HG03565 (cell line): ENCODE results near the gene FUBP1.
"Not testable (repeated sequence)": the region's sequence is repeated elsewhere in the genome, so short reads cannot be mapped to it uniquely, and the experiment has no call there.

Experiments
- ATAC-seq: cut with Tn5 transposase; IDR thresholded peaks from one replicate; pipeline ENCODE4 v1.9.1; 2021; ENCODE audit warnings: mild to moderate bottlenecking, moderate library complexity; ENCODE audit not compliant: unreplicated experiment

FUBP1 gene

DNA sequence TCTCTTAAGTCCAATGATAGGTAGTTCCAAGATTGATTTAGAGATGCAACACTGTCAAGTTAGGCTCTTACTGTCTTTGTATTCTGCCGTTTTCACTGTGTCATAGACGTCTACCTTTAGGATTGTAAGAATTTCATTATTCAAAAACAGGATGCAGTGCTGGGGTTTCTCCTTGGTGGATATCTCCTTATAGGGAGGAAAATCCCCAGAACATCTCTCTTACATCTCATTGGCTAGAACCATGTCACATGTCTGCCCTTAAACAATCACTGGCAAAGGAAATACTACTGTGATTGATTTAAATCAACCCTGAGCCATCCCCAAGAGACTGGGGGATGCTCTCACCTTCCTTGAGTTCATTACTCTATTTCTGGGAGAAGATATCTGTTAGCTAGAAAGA lies 10.9 kb upstream of the FUBP1 start:
- no peak for ATAC-seq

DNA sequence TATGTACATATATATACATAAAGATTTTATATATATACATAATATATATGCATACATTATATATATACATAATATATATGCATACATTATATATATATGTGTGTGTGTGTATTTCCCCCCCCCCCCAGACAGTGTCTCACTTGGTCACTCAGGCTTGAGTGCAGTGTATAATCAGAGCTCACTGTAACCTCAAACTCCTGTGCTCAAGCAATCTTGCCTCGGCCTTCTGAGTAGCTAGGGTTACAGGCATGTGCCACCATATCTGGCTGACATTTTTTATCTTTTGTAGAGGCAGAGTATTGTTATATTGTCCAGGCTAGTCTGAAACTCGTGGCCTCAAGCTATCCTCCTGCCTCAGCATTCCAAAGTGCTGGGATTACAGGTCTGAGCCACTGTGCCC lies 9.0 kb upstream of the FUBP1 start:
- ATAC-seq: no peak

DNA sequence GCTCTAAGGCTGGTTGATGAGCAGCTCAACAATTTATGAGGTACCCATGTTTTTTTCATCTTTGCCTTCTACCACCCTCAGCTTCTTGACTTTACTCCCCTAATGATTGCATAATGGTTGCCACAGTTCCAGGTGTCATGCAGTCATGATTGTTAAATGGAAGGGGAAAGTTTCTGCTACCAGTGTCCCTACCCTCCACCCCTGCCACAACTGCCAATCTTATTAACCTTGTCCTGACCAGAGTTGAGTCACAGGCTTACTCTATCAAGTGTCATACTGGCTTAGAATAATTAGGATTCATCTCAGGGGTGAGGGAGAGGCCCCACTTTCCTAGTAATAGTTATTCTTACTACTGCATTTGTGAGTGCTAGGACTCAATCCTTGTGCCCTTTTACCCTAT lies 7.9 kb upstream of the FUBP1 start:
- ATAC-seq: no peak

DNA sequence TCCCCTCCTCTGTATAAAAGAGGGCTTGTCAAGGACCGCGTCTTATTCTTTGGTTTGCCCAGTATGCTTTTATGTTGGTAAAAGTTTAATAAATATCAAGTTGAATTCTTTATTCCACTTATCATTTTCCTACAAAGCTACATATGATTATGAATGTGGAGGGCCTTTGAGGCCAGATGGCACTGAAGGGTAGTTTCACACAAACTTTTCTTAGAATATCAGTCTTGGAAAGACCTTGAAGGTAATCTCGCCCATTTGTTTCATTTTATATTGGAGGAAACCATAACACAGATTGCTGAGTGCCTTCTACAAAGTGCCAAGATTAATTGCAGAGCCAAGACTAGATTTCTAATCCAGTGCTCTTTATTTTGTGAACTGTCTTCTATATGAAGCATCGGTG lies 5.8 kb upstream of the FUBP1 start:
- no peak for ATAC-seq

DNA sequence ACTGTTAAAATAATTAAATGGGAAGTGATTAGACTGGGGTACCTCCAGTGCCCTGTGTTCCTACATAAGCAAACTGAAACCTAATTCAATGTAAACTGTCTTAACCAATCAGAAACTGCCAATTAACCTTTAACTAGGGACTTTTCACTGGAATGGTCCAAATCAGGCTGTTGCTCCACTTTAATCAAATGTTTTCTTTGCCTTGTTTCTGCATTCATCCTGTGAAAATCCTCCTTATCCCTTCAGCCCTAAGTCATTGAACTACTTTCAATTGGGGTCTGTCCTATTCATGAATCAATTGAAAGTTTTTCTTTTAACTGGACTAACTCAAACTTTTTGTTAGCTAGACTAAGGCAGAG lies 5.1 kb upstream of the FUBP1 start:
- ATAC-seq: no peak

DNA sequence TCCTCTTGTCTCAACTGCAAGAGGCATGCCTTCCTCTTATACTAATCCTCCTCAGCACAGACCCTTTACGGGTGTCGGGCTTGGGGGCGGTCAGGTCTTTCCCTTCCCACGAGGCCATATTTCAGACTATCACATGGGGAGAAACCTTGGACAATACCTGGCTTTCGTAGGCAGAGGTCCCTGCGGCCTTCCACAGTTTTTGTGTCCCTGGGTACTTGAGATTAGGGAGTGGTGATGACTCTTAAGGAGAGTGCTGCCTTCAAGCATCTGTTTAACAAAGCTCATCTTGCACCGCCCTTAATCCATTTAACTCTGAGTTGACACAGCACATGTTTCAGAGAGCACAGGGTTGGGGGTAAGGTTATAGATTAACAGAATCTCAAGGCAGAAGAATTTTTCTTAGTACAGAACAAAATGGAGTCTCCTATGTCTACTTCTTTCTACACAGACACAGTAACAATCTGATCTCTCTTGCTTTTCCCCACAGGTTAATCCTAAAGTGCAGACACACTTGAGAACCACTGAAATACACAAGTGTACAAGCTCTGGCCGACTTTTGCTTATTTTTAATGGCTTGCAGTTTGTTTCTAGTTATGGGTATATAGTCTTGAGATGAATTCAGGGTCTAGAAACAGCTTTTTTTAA lies 4.6 kb upstream of the FUBP1 start:
- not testable (repeated sequence) for ATAC-seq

DNA sequence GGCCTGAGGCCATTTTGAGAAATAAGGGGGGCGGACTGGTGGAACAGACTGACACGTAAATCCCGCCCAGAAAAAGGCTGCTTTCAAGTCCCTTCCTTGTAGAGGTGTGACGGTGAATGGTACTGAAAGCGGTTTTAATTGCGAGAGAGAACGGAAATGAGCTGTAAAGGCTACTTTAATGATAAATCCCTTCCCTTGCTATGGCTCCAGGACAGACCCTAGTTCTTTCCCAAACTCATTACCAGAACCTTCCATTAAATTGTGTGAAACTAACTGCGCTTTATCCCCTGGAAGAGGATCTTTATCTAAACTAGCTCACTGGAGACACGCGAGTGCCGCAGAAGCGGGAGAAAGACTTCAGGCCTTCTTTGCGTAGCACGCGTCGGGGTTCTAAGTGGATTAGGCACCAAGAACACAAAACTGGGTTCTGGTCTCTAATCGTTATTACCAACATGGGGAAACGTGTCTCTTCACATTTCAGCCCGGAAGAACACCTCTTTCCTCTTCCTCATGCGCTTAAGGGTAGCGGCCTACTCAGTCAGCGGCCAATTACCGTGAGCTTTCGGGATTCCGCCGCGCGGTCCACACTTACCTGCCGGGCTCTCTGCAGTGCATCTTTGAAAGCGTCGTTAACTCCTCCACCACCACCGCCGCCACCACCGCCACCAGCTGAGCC lies 441 bp downstream of the FUBP1 start:
- ATAC-seq: peak; percentile 61

DNA sequence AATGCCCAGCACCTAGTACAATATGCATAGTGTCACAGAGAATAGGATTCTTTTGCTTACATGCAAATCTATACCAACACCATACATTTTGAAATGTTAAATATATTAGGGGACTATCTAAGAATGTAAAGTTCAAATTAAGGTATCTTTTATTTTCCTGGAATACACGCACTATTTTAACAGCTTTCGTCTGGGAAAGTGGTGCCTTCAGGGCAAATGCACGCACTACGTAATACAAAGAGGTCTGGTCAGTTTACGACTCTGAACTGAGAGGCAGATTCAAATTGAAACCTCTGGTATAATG lies 931 bp downstream of the FUBP1 start:
- ATAC-seq: no peak

DNA sequence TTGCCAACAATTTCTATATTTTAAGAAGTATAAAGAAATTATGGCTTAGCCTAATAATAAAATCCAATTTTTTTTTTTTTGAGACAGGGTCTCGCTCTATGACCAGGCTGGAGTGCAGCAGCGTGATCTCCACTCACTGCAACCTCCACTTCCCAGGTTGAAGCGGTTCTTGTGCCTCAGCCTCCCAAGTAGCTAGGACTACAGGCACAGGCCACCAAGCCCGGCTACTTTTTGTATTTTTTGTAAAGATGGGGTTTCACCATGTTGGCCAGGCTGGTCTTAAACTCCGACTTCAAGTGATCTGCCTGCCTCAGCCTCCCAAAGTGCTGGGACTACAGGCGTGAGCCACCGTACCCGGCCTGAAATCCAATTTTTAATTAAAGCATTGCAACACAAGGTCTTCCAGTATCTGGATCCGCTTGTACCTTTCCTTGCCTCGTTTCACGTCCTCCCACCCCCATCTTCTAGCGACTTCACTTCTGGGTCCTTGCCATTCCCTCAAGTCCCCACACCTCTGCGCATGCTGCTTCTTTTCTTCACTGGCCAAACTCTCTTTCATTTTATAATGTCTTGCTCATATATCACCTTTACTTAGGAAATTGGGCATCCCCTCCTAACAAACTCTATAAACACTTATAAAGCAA lies 2.3 kb downstream of the FUBP1 start:
- no peak for ATAC-seq

DNA sequence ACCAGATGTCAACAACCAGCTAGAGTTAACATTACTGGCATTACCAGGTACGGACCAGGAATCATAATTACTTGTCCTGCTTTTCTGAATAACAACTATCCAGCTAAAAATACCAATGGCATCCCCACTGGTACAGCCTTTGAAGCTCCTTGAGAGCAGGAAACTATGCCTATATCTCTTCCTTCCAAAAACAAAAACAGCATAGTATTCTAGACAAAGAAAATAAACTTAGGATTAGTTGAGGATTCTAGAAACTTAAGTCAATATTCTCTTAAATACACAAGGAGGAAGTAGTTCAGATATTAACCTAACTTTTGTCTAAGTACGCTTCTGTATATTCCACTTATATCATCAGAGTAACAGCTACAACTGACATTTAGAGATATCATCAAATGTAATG lies 3.0 kb downstream of the FUBP1 start:
- no peak for ATAC-seq

DNA sequence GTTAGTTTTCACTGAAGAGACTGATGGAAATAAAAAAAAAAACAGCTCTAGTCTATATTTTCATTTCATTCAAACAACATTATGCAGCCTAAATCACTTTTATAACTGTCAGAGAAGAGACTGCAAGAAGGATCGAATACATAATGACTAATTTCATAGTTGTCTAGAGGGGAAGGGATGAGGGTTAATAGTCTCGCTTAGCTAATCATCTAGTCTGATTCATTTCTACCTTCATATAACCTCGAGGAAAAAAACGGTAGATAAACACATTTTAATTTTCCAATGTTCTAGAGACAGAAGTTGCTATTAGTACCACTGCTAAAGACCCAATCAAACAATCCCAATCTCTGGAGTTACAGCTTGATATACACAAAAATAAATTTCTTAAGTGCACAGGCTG lies 3.5 kb downstream of the FUBP1 start:
- no peak for ATAC-seq

DNA sequence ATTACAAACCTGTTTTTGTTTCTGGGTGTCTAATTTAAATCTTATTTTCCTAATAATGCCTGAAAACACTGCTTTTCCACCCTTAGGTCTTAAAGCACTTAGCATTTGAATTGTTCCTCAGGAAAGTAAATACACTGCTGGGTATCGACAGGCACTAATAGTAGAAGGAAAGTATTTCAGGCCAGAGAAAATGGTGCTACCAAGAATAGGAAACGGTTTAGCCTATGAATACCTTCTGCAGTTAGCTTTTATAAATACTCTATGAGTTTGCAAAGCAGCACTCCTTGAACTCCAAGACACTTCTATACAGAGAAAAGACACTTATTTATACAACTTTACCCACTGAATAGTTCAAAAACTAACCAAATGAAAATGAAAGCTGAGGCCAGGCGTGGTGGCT lies 6.8 kb downstream of the FUBP1 start:
- ATAC-seq: no peak

DNA sequence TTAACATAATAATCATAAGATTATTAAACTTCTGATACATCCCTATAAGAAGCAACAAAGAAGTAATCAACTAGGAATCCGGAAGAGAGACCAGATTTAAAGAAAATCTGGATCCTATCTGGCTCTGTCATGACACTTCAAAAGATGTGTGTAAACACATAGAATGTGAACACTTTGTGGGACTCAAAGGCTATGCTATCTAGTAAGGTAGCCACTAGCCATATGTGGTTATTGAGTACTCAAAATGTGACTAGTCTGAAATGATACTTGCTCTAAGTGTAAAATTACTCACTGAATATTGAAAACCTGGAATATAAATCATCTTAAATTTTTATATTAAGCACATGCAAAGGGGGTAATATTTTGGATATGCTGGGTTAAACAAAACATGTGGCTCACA lies 8.7 kb downstream of the FUBP1 start:
- no peak for ATAC-seq

DNA sequence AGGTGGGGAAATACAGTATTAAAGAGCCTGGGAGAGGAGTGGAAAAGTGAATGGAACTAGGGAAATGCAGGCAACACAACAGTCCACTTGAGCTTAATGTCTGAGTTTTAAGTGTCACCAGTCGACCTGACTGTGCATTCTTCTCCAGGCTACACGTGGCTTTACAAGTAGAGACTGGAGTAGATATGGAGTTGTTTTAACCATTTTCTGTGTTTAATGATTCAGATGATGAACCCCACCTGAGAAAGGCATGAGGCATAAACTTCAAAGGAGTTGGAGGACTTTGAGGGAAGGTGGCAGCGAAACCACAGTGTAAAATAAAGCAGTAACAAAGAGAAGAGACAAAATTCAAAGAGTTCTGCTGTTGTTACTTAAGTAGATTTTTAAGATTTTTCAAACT lies 12.6 kb downstream of the FUBP1 start:
- ATAC-seq: no peak

DNA sequence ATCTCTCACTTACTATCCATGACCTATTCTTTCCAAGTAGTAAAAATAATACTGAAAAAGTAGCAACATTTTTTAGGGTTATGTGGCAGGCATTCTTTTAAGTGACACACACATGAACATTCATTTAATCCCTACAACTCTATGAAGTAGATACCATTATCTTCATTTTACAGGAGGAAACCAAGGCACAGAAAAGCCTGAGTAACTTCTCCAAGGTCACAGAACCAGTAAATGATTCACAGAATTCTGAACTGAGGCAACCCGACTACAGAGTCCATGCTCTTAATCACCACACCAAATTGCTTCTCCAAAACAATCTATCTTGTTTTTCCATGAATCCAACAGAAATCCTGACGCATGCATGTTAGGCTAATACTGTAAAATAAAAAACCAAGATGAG lies 17.5 kb downstream of the FUBP1 start:
- no peak for ATAC-seq

DNA sequence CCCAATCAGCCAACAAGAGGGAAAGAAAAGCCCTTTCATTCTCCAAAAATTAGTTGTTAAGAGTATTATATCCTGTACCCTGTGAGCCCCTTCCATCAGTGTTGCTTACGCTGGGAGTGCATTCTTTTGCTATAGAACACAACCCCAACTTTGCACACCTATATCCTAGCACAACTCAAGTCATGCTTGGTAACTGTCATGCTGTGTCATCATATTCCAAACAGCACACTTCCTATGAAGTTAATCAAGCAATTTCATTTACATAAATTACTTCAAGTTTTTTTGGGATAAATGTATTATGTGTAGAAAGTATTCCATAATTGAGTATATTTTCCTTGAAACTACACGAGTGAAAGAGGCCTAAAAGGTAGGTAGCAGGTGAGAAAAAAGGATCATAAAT lies 20.0 kb downstream of the FUBP1 start:
- ATAC-seq: no peak

DNA sequence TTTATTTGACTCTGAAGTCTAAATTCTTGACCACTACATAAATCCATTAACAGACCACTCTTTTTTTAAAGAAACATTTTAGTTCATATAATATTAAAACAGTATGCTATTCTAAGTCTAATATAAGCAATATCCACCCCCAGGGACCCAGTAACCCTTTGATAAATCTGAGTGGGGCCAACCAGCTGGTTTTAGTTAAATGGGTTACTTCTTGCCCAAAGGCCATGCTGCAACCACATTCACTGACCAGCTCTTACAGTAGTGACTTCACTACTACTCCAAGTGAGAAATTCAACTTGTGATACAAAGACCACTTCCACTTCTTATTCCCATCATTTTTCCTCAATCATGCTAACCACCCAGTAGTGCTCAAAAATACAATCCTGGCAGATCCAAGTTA lies 20.5 kb downstream of the FUBP1 start:
- no peak for ATAC-seq

DNA sequence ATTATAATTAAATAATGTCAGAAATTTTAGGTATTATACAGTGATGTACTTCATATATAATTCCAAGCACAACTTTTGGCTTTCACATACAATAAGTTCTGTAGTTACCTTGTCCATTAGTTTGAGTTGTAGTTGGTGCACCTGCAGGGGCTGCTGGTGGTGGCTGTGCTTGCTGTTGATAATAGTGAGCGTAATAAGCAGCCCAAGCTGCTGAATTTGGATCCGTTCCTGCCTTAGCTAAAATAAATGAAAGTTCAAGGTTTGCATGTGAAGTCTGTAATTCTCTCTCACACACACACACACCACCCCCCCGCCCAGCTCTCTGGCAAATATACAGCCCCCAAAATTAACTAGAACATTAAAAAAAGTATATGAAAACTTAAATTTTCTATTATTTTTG lies 22.4 kb downstream of the FUBP1 start:
- no peak for ATAC-seq

DNA sequence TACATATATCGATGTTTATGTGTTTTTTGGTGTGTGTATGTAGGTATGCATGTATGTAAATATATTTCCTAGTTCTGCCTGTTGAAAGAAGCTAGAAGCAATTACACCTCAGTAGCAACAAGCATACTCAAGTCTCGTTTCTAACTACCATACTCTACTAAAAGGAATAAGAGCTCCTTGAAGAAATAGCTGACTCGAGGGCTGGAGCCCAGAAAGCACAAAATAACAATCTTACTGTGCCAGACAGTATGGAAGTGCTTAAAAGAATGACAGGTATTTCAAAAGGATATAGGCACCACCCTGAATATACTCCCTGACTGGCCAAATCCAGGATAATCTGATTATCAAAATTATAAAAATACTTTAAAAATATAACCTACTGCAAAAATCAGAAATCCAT lies 23.2 kb downstream of the FUBP1 start:
- no peak for ATAC-seq

DNA sequence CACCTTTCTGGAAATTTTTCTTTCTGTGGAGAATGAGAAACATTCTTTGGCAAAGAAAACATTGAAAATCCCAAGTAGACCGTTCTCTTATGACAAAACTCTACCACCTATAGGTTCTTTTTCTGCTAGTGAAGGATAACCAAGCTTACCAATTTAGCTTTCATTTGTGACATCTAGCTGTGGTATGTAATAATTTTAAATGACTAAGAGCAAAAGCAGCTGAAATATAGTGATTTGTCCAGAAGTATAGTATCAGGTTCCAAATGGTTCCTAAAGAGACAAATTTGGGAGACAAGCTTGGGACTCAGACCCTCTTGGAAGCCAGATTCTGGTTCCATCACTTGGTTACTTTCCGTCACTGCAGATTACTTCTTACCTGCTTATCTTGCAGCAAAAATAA lies 24.4 kb downstream of the FUBP1 start:
- no peak for ATAC-seq

DNA sequence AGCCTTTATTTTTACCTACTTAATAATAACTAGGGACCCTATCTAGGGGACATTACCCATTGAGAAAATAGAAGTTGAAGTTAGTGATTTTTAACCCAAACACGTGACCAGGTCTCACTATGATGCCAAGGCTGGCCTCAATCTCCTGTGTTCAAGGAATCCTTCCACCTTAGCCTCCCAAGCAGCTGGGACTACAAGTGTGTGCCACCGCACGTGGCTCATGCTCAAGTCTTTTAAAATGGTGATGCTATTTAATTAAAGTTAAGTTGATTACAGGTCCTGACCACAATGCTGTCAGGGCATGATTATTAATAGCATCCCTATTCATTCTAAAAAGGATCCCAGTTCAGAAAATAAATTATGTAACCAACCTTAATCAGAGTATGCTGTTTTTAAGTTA lies 25.0 kb downstream of the FUBP1 start:
- ATAC-seq: no peak

DNA sequence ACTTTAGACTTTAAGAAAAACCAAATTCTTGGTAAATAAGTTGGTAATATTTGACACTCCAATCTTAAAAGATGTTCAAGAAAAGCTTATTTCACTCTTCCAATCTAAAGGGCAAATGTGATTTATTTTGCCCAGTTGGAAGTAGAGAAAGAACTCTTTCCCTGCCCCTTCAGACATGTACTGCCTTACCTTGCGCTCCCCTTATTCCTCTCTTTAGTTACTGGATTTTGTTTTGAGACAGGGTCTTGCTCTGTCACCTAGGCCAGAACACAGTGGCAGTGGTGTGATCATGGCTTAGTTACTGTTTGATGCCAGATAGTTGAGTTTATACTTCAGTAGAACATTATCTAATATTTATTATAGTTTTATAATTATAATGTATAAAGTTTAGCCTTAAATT lies 27.5 kb downstream of the FUBP1 start:
- ATAC-seq: no peak

DNA sequence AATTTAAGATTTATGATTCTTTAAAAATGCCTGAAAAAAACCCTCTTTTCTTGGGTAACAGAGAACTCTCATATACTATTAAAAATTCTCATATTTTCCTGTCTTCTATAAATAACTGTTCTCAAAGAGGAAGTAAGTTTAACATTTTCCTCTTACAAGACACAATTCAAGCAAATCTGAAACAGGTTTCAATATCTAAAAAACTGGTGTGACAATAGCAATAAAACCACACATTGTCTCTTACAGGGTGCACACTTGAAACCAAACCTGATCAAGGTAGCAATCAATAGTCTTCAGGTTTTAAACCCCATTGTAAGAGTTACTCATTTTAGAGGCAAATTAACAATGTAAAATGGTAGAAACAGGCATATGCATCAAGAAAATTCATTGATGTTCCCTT lies 28.0 kb downstream of the FUBP1 start:
- peak; percentile 66 for ATAC-seq
